HG03469 (cell line): ENCODE results near the gene DIP2C.
"Not testable (repeated sequence)": the region's sequence is repeated elsewhere in the genome, so short reads cannot be mapped to it uniquely, and the experiment has no call there.

Source experiments
- ATAC-seq: cut with Tn5 transposase; IDR thresholded peaks from one replicate; pipeline ENCODE4 v1.9.1; 2021; ENCODE audit warnings: mild to moderate bottlenecking, moderate library complexity, moderate number of reproducible peaks; ENCODE audit not compliant: unreplicated experiment

DIP2C gene

DNA sequence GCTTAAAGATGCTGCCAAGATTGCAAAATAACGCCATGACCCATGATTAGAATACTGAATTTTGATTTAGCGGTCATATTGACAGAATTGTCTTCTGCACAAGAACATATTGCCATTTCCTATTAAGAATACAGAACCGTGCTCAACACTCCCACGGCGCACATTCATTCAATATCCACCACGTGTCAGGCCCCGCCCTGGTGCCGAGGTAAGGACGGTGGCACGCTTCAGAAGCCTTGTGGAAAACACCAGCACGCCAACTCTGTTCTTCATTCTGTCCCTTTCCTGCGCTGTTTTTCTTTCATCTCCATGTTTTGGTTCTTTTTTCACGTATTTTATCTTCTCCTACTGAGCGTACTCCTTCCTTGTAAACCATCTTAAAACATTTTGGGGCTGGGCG lies 364.9 kb downstream of the DIP2C start:
- ATAC-seq = no peak

DNA sequence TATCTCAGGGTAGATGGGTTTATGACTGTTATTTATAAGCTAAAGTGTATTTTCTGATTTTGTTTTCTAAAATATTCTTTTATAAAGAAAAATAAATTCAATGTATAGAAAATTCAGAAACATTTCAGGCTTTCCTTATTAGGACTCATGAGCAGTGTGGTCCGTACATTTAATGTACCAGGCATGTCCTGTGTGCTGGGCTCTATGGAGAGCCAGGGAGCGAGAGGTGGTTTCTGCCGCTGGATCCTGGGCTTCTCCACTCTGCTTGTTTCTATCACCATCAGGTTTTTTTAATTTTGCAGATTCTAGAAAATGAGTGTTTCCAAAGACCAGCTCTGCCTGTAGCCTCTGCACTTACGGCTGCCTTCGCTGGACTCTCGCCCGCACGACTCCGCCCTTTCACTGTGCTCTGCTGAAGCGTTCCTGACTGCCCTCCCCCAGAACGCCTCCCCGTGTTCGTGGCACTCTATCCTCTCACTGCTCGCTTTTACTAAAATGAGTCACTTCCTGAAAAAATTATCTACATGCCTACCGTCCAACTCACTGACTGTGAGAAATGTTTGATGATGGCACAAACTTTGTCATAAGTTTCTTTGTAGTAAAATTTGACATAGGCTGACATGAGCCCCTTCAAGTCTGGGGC lies 365.7 kb downstream of the DIP2C start:
- peak; percentile 92 for ATAC-seq

- not testable (repeated sequence) for ATAC-seq
Measured at GRCh38 chr10:323046-323445, 366.4 kb downstream of the DIP2C start.

DNA sequence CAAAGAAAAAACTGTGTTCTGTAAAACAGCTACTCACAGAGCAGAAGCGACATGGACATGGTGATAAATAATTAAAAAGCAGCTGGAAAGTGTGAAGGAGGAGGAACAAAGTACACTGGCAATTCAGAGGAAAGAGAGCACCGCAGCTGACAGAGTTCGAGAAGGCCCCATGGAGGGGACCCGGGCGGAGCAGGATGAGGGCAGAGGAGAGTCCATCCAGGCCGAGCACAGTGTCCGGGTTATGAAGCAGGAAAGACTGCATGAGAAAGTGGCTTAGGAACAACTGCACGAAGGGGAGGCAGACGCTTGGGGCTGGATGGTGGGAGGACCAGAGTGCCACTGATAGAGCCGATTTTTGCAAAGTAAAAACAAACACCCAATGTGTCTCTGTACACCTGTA lies 368.7 kb downstream of the DIP2C start:
- no peak for ATAC-seq

- no peak for ATAC-seq
Measured at GRCh38 chr10:317926-318325, 371.5 kb downstream of the DIP2C start.

- peak; percentile 98 for ATAC-seq
Measured at GRCh38 chr10:317271-317769, 372.1 kb downstream of the DIP2C start.

DNA sequence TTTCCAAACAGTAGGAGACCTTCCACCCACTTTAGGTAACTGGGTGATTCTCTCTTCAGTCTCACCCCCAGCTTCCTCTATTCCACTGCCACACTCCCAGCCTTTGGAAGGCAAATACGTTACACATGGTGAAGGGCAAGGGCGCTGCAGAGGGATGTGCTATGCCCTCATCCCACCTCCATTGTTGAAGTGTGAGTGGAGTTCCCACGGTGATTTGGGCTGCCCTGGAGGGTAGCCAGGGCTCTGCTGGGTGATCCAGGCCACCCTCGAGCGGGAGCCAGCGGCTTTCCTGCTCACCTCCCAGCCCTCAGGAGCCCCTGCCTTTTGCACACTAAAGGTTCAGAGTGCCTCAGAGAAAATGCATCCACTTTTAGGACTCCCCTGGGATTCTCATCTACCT lies 373.1 kb downstream of the DIP2C start:
- no peak for ATAC-seq

DNA sequence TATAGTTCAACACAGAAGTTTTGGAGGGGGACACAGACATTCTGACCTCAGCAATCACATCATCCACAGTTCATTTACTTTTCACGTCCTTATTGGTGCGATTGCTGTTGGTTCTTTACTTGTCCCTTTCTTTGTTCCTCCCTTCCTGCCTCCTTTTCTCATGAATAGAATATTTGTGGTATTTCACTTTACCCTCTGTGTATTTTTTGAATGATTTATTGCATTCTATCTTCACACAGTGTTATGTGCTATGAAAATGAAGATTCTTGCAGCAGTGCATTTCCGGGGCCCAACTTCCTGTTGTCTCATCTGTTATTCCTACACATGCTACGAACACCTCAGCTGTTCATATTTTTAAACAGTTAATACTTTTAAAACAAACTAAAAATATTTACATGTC lies 374.6 kb downstream of the DIP2C start:
- ATAC-seq = no peak

DNA sequence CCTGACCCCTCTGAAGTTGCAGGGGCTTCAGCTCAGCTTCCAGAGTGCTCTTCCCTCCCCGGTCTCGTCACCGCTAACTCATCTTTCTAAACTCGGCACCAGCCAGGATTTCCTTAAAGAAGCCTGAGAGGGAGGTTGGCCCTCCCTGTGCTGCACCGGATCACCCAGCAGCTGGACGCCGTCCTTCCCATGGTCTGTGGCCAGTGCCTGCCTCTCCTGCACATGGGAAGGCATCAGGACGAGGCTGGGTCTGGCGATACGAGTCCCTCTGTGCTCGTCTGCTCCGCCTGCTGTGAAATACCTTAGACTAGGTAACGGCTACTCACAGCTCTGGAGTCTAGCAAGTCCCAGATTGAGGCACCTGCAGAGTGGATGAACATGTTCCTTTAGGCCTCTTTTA lies 375.1 kb downstream of the DIP2C start:
- ATAC-seq = no peak

DNA sequence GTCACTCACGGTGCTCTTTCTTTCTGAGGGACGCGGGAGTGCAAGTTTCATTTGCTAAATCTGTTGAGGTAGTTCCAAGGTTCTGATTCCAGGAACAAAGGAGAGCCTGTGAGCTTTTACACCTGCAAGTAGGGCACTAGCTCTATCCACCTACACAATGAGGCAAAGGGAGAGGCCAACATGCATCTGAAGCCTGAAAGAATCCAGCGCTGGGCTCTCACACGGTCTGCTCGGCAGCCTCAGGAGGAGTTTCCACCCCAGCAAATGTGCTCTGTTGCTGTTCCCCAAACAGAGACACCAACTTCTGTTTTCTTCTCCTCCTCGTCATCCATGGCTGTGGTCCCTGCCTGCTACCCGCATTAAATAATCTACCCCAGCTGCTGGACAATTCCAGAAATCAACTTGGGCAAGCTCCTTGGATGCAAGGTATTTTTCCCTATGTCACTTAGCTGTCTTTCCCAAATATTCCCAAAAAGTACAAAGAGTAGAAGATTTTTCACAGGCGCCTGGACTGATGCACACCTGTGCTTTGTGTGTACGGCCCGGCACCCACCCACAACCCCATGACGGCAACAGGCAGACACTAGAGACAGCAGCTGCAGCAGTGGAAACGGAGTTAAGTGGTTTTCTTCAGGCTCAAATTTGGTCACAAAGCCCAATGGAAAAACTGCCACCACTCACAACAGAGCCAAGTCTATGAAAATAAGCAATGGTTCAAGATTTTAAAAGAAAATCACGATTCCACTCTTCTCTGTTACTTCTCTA lies 377.4 kb downstream of the DIP2C start:
- no peak for ATAC-seq

DNA sequence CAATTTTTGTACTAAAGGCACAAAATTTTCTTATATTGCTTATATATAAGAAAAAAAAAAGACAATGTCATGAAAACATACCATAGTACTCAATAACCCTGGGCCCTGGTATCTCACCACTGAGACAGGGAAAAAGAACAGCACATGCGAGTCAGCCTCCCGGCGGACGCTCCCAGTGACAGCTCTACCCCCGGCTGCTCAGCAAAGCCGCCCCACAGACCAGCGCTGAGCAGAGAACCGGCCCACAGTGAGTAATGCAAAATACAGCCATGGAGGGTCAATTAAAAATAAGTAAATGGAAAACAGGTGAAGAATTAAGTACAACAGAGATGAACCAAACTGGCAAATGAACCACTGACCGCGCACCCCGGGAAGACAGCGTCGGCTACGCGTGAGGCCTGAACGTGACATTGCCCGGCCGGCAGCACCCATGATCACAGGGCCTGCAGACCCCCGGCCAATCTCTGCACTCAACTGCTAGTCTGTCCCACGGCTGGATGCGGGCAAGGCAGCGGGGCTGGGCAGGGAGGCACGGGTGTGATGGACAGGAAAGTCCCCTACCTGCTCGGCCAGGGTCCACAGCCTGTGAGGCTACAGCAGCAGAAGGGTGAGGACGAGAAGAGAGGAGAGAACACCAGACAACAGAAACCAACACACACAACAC lies 378.4 kb downstream of the DIP2C start:
- no peak for ATAC-seq

- no peak for ATAC-seq
Measured at GRCh38 chr10:310371-310770, 379.1 kb downstream of the DIP2C start.

DNA sequence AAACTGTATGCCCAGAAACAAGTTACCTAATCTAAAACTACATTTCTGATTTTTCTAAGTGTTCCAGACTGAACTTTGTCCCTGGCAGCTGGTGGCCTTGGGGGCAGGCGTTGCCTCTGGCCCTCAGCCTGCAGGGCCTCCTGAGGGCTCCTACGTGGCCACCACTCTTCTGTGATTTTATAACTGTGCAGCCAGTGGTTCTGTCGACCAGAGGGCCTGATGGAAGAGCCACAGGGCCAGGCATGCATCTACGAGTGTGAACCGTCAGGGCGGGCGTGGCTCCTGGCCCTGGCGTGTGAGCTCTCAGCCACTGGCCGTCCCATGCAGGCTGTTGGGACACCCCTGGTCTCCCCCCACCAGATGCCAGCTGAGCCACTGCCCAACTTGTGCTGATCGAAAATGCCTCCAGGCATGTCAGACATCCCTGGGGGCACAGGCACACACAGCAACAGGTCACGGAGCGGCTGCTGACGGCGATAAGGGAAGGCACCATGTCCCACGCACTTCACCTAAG lies 380.8 kb downstream of the DIP2C start:
- no peak for ATAC-seq

DNA sequence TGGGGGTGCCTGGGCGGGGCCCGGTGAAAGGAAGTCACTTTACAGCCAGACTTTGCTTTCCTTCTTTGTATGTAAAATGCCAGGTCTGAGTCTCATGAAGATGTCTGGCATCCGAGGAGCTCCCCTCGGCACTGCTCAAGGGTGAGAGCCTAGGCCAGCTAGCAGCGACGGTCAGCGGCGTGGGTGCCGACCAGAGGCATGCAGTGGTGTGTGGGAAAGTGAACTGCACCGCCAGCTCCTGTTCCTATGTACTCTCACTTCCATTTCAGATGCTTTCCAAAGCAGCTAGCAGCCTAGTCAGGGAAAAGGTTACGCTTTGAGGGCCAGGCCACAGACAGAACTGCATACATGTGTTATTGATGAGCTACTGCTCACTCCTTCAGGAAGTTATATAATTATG lies 381.4 kb downstream of the DIP2C start:
- ATAC-seq = no peak

DNA sequence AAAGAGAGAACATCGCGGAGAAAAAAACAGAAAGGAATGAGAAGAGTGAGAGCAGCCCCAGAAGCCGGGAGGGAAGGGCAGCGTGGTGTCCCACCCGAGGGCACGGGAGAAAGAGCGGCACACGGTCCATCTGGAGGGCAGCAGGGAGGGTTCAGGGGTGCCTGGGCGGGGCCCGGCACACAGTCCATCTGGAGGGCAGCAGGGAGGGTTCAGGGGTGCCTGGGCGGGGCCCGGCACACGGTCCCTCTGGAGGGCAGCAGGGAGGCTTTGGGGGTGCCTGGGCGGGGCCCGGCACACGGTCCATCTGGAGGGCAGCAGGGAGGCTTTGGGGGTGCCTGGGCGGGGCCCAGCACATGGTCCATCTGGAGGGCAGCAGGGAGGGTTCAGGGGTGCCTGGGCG lies 381.8 kb downstream of the DIP2C start:
- no peak for ATAC-seq

DNA sequence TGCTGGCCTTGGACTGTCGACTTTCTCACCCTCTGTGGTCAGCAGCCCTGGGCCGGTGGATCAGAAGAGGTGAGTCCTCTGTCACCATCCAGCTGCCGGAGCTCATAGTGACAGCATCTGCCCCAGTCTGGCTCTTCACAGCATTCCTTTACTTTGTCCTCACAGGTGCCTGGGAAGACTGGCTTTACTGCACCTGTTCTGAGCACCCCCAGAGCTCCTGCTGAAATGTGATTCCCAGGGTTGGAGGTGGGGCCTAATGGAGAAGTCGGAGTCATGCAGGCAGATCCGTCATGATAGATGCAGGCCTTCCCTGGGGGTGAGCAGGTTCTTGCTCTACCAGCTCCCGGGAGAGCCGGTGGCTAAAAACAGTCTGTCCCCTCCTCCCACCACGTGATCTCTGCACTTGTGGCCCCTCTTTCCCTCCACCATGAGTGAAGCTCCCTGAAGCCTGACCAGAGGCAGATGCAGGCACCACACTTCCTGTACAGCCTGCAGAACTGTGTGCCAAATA lies 382.7 kb downstream of the DIP2C start:
- ATAC-seq = no peak

DNA sequence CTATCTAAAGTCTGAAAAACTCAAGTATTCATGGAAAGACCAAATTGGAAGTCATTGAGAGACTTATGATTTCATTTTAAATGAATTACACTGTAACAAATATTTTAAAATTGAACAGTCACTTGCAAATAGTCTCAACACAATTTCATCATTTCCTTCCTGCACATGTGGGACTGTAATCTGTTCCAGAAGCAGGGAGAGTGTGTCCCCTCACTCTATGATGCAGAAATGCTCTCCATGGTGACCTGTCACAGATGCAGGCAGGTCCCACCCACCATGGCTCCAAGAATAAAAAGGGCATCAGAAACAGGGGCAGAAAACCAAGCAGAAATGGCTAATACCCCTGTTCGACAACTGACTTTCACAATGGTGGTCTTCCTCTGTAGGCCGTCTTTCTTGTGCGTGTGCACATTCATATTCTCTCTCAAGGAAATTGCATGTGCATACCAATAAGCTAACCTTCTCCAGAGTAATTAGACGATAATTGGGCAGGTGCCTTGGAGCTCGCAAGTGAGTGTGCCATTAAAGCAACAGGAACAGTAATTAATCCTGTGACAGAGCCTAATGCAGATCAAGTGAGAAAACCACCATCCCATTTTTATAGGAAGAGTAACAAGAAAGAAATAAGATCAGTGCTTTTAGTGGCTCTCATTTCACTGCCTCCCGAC lies 383.3 kb downstream of the DIP2C start:
- ATAC-seq = no peak

- no peak for ATAC-seq
Measured at GRCh38 chr10:305034-305433, 384.4 kb downstream of the DIP2C start.

GRCh38 chr10:301536-301935 lies 387.9 kb downstream of the DIP2C start:
- no peak for ATAC-seq

GRCh38 chr10:300580-300979 lies 388.9 kb downstream of the DIP2C start:
- ATAC-seq = not testable (repeated sequence)

- ATAC-seq = no peak
Measured at GRCh38 chr10:299969-300368, 389.5 kb downstream of the DIP2C start.
